SHP77 (cell line): Measurements from ENCODE around the gene KLK1.
A peak's percentile ranks its signal among the peaks of the same experiment; 100 is the strongest.
"Not testable (repeated sequence)": the region's sequence is repeated elsewhere in the genome, so short reads cannot be mapped to it uniquely, and the experiment has no call there.

Source experiments
- DNase-seq, 2 experiments: peaks; one replicate each; lab custom pipeline; 2025; lab: John Stamatoyannopoulos, UW

The KLK1 gene

GRCh38 chr19:50792272-50793250, 31.0 kb downstream of the KLK1 start:
- DNase-seq: no peak

- no peak for DNase-seq
Observed at GRCh38 chr19:50791594-50792271, 31.9 kb downstream of the KLK1 start.

- no peak for DNase-seq
Observed at GRCh38 chr19:50790922-50791467, 32.6 kb downstream of the KLK1 start.

GRCh38 chr19:50790396-50790795, 33.2 kb downstream of the KLK1 start, which contains the start of gene ACP4:
TSS of gene ACP4 (plus strand) at chr19:50790415. CDS start at chr19:50790415, 0 bp downstream.
- DNase-seq: no peak

DNA sequence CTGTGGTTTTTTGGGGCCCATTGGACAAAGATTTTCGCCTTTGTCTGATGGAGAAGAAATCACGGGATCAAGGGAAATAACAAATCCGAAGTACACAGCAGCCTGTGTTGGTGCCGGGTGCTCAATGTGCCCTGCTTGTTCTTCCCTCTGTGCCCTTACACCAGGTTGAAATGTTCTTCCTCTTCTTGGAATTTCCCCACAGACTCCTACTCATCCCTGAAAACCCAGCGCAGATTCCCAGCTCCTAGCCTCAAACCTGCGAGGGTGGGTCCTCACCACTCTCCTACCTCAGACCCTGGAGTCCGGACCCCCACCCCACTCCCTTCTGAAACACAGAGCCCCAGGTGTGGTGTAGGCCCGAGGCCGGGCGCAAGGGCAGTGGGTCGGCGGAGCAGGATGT, 38.3 kb downstream of the KLK1 start:
- DNase-seq: no peak

GRCh38 chr19:50784710-50785109, 38.9 kb downstream of the KLK1 start:
- no peak for DNase-seq

- DNase-seq: not testable (repeated sequence)
Observed at GRCh38 chr19:50783848-50784152, 39.8 kb downstream of the KLK1 start.

DNA sequence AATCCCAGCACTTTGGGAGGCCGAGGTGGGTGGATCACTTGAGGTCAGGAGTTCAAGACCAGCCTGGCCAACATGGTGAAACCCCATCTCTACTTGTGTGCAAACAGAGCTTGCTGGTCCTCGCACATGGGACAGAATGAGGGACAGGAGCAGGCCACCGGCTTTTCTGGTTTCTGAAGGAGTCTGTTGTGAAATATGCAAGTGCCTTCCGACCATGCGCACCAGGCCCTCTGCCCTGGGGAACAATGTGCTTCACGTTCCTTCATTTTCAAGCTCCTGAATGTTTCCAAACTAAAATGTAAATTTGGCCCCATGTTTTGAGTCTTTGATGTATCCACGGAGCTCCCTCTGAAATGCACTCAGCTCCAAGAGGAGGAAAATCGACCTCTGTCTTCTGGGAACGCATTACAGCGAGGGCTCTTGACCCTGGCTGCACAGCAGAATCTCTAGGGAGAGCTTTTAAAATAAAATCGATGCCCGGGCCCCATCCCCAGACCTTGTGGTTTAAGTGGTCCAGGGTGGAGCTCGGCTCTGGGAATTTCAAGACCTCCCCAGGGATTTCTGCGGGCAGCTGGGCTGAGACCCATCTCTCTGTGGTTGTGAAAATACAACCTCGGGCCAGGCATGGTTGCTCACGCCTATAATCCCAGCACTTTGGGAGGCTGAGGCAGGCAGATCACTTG, 42.7 kb downstream of the KLK1 start:
- DNase-seq: no peak

- DNase-seq: no peak
Observed at GRCh38 chr19:50779504-50780457, 43.8 kb downstream of the KLK1 start.

GRCh38 chr19:50778906-50779430, 44.6 kb downstream of the KLK1 start:
- no peak for DNase-seq

DNA sequence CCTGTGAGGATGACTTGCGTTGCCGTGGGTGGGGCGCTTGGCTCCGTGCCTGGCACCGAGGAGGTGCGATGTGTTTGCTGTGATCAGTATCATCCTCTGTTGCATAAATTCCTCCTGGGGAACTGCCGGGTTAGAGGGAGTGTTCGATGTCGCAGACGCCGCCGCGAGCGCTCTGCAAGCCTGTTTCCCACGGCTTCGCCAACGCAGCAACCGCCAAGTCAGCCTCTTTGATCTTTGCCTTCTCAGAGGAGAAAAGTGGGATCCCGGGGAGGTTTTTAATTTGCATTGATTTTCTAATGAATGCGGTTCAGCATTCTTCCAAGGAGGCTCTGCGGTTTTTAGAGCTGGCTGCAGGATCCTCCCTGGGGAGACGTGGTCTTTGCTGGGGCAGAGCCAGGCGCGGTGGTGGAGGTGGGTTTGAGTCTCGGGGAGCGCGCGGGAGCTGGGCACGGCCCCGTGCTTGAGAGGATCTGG, 45.7 kb downstream of the KLK1 start:
- no peak for DNase-seq

- DNase-seq: no peak
Observed at GRCh38 chr19:50777261-50777660, 46.3 kb downstream of the KLK1 start.

DNA sequence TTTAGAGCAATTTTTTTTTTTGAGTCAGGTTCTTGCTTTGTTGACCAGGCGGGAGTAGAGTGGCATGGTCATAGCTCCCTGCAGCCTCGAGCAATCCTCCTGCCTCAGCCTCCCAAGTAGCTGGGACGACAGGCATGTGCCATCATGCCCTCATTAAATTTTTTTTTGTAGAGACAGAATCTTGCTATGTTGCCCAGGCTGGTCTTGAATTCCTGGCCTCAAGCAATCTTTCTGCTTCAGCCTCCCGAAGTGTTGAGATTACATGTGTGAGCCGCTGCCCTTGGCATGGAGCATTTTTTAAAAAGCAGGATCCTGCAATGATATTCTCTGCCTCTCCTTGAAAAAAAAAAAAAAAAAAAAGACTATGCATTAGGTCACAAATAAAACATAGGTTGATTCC, 47.5 kb downstream of the KLK1 start:
- DNase-seq: no peak

DNA sequence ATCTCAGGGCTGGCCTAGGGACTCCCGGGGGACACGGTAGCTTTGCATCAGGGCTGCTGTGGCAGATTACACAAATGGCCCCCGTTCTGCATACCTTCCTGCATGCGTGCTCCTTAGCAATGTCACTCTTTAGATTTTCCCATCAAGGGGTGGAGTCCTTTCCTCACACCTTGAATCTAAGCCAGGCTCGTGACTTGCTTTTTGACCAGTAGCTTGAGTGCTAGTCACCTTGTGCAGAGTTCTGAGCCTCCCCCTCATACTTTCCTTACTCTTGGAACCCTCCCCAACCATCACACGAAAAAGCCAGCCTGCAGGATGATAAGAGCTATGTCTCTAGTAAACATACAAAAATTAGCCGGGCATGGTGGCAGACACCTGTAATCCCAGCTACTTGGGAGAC, 50.1 kb downstream of the KLK1 start:
- DNase-seq: not testable (repeated sequence)

DNA sequence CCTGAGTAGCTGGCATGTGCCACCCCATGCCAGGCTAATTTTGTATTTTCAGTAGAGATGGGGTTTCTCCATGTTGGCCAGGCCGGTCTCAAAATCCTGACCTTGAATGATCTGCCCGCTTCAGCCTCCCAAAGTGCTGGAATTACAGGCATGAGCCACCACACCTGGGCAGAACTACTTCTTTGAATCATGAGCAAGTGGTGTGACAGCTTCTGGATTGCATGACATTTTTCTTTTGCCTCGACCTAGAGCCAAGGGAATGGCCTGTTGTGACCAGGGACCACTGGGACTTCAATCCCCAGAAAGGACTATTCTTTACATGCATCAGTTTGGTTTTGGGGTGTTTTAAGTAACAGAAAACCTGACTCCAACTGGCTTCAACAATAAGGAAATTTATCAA, 50.7 kb downstream of the KLK1 start:
- DNase-seq: not testable (repeated sequence)

DNA sequence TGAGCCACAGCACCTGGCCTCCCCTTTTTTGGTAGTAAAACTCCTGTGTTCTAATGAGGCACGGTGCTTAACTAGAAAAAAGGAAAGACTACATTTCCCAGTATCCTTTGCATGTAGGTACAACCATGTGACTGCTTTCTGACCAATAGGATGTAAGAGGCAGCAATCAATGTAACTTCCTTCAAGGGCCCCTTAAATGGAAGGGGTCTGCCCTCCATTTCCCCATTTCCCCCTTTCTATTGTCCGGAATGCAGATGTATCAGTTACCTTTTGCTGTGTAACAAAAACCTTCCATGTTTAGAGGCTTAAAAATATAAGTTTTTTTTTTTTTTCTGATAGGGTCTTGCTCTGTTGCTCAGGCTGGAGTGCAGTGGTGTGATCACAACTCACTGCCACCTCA, 51.1 kb downstream of the KLK1 start:
- peak in 1 of 2 experiments; percentile 16 for DNase-seq

DNA sequence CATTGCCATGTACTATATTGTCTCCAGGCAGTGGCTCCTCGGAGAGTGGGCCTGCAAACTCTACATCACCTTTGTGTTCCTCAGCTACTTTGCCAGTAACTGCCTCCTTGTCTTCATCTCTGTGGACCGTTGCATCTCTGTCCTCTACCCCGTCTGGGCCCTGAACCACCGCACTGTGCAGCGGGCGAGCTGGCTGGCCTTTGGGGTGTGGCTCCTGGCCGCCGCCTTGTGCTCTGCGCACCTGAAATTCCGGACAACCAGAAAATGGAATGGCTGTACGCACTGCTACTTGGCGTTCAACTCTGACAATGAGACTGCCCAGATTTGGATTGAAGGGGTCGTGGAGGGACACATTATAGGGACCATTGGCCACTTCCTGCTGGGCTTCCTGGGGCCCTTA, 52.7 kb downstream of the KLK1 start:
- DNase-seq: no peak

DNA sequence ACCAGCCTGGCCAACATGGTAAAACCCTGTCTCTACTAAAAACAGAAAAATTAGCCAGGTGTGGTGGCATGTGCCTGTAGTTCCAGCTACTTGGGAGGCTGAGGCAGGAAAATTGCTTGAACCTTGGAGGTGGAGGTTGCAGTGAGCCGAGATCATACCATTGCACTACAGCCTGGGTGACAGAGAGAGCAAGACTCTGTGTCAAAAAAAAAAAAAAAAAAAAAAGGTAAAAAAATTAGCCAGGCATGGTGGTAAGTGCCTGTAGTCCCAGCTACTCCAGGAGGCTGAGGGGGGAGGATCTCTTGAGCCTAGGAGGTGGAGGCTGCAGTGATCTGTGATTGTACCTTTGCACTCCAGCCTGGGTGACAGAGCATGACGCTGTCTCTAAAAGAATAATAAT, 53.4 kb downstream of the KLK1 start, which contains the start of gene GPR32:
GPR32 (plus strand) TSS at position 301 of the 400 bp plus-strand sequence. CDS start 137 bp downstream, outside the sequence.
- DNase-seq: not testable (repeated sequence)
